ENCODE data around the gene OXT. TPM values are rescaled to one million over a fixed set of nuclear protein-coding genes. Genes with fewer than 3 reads are reported as not detected.

Gene OXT
- total and polyA plus RNA-seq, 2 of the 4 experiments (the other 2 are of a cell fraction): not detected

GRCh38 chr20:3031524-3032147, 39.8 kb upstream of the OXT start:
- TF ChIP-seq RFX5 (IDR thresholded peaks at IDR 0.05; ENCODE audit: low read depth, low read length) (no peak), MAZ (IDR thresholded peaks at IDR 0.05; ENCODE audit: borderline replicate concordance, low read depth, low read length) (no peak), ELK1 (IDR thresholded peaks at IDR 0.05; ENCODE audit: borderline replicate concordance, low read depth, low read length) (no peak), SMC3 (IDR thresholded peaks at IDR 0.05; ENCODE audit: low read depth, low read length) (no peak)
- no peak for ATAC-seq (ENCODE audit: low read depth)
- POLR2A ChIA-PET (ENCODE audit: unreplicated experiment): no interaction called here
- H3K4ac ChIP-seq (ENCODE audit: low read depth, low read length): no peak overlapping the region
- H2AK9ac ChIP-seq (replicated peaks; ENCODE audit: low read depth, low read length, poor library complexity): no peak overlapping the region
- no peak overlapping the region for H3K56ac ChIP-seq (ENCODE audit: extremely low read depth, insufficient read depth, low read length)
- DNase-seq: no peak
- H3K27me3 ChIP-seq (ENCODE audit: control insufficient read depth, insufficient read depth, low read length): no peaks in the 10 kb centered on the region
- no peak overlapping the region for H3K4me2 ChIP-seq (ENCODE audit: low read depth, low read length)
- no peaks in the 10 kb centered on the region for H3K79me1 ChIP-seq (ENCODE audit: low read depth in 1 of 2, low read length in 2 of 2)
- no peak overlapping the region for H4K5ac ChIP-seq (ENCODE audit: low read depth, low read length)
- H4K91ac ChIP-seq (ENCODE audit: insufficient read depth, low read depth, low read length): no peak overlapping the region
- peaks cover 47% of the 10 kb centered on the region for H3K36me3 ChIP-seq (ENCODE audit: control insufficient read depth, insufficient read depth, low read length)
- H2BK20ac ChIP-seq (ENCODE audit: low read depth, low read length): no peak overlapping the region
- no peak overlapping the region for H2AK5ac ChIP-seq (ENCODE audit: low read depth, low read length)
- 0 out of 2 replicates have a peak, but pooled peaks cover 3% of the 10 kb centered on the region for H3K9me1 ChIP-seq (ENCODE audit: insufficient read depth, low read length)
- no CpG with 5 or more reads among the region's 3 CpGs for WGBS, 2 experiments (ENCODE audit: extremely low coverage in 2 of 2, insufficient read length in 1 of 2)
- in situ Hi-C loops (cut with MboI; ENCODE audit: low sequenced_read_pairs) (no loop called here), intact Hi-C loops (cut with micrococcal nuclease) (no loop called here), dilution Hi-C loops (cut with HindIII; ENCODE audit: low sequenced_read_pairs, unreplicated experiment) (no loop called here)
- no peaks in the 10 kb centered on the region for H3K4me1 ChIP-seq (ENCODE audit: control insufficient read depth, insufficient read depth, low read length)
- BruUV-seq (replicated peaks): no TSS peak
- H3K27ac ChIP-seq (ENCODE audit: insufficient read depth, low read length): no peak overlapping the region
- H3K14ac ChIP-seq (replicated peaks; ENCODE audit: low read depth, low read length): no peak overlapping the region
- no peak overlapping the region for H2AFZ ChIP-seq (replicated peaks; ENCODE audit: low read length, poor library complexity)
- no peak overlapping the region for H3K4me3 ChIP-seq (ENCODE audit: insufficient read depth, low read depth, low read length)
- no peak overlapping the region for H3K23ac ChIP-seq (ENCODE audit: low read depth, low read length)
- no peak overlapping the region for H2BK120ac ChIP-seq (ENCODE audit: low read depth, low read length)
- no peaks in the 10 kb centered on the region for H3K9me3 ChIP-seq (ENCODE audit: control insufficient read depth, insufficient read depth, low read length)
- H4K20me1 ChIP-seq (ENCODE audit: insufficient read depth, low read length): no peaks in the 10 kb centered on the region
- CTCF ChIA-PET: no interaction called here
- no peak overlapping the region for H3K18ac ChIP-seq (ENCODE audit: low read depth, low read length)
- no peak overlapping the region for H2BK15ac ChIP-seq (ENCODE audit: low read depth, low read length)
- no peak overlapping the region for H3K9ac ChIP-seq (ENCODE audit: low read depth, low read length)
- H2BK5ac ChIP-seq (ENCODE audit: low read depth, low read length, poor library complexity, severe bottlenecking): no peak overlapping the region
- no peak overlapping the region for H4K8ac ChIP-seq (ENCODE audit: low read depth in 2 of 2, low read length in 2 of 2)

Data from IMR-90 (cell line).